ENCODE data around the gene VSTM2L.
"Not testable (repeated sequence)": the region's sequence is repeated elsewhere in the genome, so short reads cannot be mapped to it uniquely, and the experiment has no call there.

VSTM2L gene

DNA sequence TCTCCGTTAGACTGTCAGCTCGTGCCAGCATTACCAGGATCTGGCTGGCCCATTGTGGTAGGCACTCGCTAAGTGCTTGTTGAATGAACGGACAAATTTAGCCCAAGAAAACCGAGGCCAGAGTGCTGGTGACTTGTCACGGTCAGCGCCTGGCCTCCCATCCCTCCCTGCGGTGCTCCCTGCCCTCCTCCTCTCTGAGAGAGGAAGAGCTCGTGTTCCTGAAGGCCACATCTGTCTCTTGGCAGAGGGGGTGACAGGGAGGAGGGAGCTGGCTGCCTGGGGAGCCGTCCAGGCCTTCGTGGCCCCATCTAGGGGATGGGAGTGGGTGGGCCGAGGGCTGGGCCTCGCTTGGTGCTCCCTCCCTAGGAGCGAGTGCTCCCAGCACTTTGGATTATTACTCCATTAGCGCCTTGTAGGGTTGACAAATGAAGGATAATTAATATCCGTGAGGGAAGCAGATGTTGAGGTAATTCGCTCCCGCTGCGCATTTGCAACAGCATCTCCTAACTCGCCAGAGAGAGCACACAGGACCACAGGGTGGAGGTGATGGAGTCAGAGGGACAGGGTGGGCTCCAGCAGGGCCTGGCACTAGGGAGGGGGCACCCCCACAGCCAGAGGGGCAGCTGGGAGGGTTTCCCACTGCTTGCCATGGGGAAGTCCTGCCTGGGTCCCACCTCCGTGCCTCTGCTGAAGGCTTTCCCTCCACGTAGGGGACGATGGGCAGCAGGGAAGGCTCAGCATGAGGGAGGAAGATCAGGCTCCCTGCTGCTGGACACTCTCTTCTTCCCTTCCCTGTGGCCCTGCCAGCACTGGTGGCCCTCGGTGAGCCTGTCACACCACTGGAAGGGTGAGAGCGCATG is 37.0 kb downstream of the VSTM2L start:
- DNase-seq: no peak

DNA sequence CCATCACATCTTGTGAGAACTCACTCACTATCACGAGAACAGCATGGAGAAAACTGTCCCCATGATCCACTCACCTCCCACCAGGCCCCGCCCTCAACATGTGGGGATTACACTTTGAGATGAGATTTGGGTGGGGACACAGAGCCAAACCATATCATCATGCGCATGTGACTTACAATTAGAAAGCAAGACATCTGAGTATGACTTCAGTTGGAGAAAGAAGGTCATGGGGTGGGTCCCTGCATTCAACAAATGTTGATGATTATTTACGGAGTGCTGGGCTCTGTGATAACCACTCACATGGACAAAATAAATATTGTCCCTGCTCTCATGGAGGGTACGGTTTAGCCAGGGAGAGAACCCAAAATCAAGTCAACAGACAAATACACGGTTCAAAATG is 37.9 kb downstream of the VSTM2L start:
- no peak for DNase-seq

DNA sequence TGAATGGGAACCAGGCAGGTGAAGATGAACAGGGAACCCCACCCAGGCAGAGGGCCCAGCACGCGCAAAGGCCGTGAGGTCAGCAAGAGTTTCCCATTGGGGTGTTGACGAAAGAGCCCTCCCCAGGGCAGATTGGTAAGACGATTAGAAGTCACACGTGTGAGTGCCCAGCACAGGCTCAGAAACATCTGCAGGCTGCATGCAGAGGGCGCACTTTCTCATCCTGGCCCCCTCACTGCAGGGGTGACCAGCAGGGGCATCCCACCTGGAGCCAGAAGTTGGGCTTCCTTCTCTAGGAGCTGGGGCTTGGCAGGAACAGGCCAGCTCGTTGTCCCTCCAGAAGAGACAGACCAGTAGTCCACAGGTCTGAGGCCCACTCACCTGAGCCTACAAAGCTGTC is 38.4 kb downstream of the VSTM2L start:
- peak; percentile 40 for DNase-seq

DNA sequence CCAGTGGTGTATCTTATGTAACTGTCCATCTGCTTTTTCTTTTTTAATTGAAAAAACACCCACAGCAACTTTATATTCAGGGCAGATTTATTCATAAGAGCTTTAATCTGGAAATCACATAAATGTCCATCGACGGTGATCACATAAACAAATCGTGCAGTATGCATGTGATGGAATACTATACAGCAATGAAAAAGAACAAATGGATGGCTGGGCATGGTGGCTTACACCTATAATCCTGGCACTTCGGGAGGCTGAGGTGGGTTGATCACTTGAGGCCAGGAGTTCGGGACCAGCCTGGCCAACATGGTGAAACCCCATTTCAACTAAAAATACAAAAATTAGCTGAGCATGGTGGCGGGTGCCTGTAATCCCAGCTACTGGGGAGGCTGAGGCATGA is 39.1 kb downstream of the VSTM2L start:
- DNase-seq: no peak

DNA sequence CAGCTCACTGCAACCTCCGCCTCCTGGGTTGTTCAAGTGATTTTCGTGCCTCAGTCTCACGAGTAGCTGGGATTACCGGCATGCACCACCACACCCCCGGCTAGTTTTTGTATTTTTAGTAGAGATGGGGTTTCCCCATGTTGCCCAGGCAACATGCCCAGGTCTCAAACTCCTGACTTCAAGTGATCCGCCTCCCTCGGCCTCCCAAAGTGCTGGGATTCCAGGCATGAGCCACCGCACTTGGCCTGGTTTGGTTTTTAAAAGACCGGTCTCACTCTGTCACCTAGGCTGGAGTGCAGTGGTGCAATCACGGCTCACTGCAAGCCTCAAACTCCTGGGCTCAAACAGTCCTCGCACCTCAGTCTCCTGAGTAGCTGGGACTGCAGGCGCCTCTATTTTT is 40.1 kb downstream of the VSTM2L start:
- no peak for DNase-seq

DNA sequence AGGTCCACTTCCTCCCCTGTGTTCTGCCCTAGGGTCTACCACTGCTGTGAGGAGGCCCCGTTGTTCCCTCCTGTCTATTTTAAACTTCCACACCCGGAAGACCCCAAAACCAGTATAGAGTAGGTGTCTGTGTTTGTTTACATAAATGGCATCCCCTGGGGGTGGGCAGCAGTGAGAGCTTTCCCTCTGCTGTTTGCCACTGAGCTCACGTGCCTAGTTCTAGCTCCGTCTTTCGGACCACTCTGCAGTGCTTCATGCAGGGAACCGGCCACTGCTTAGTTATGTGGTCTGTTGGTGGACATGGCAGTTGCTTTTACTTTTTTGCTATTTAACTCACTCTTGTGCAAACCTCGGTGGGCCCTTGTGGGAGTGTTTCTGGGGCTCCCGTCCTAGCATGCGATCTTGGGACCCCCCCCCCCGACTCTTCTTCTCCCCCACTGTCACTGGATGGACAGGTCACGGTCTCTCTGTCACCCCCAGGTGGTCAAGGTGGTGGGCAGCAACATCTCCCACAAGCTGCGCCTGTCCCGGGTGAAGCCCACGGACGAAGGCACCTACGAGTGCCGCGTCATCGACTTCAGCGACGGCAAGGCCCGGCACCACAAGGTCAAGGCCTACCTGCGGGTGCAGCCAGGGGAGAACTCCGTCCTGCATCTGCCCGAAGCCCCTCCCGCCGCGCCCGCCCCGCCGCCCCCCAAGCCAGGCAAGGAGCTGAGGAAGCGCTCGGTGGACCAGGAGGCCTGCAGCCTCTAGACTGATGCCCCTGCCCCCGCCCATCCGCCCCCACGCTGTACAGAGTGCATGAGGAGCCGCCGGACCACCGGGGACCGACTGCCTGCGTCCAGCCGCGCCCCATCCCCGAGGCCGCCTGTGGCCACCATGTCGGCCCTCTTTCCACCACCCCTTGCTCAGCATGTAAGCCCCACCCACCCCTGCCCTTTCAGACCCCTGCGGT is 40.9 kb downstream of the VSTM2L start:
- no peak for DNase-seq

DNA sequence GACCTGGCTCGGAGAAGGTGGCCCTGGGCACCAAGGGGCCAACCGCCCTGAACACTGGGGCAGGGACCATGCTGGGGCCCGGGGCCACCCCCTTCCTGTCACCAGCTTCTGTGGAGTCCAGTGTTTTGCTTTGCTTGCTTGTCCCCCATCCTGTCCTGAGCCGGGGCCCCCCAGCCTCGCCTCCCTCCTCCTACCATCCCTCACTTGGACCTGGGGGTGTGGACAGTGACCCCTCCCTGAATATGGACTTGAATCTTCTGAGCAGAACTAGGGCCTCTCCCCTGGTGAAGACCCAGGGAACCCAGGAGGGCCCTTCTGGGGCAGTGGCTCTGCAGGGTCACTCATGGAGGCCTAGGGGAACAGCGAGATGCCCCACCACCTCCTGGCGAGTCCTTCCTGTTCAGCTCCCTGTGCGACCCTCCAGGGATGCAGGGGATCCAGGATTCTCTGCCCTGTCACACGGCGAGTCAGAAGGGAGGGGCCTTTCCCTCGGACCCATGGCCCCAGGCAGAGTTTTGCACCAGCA is 41.6 kb downstream of the VSTM2L start:
- no peak for DNase-seq

DNA sequence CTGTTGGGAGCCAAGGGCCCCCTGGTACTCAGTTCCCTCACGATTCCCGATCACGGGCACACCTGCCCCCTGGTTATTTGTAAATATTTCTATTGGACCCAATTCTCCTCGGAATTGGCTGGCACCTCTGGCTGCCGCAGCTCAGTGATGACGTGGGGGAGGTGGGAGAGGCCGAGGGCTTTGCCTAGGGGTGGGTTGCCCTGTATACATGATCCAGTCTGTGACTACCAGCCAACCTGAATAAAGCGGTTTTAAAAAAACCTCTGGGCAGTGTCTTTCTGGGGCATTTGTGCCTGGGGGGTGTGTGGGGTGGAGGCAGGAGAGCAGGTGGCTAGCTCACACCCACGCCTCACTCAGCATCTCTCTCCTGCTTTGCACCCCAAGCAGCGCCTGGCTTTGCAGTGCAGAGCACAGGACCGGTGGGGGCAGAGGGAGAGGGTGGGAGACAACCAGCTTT is 42.2 kb downstream of the VSTM2L start:
- no peak for DNase-seq

DNA sequence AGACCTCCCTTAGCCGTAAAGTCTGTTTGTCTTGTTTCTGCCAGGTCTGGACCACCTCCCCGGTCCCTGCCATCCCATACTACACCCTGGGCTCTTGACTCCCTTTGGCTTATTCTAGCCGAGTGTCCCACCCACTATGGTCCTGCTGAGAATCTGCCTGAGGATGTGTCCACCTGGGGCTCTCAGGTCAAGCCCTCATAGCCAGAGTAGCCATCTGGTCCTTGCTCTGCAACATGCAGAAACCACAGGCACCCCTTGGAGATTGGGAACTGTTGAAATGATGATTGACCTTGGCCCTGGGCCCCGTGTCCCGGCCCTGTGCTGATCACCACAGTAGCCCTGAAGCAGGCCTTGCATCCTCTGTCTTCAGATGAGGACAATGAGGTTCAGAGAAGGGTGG is 44.0 kb downstream of the VSTM2L start:
- no peak for DNase-seq

DNA sequence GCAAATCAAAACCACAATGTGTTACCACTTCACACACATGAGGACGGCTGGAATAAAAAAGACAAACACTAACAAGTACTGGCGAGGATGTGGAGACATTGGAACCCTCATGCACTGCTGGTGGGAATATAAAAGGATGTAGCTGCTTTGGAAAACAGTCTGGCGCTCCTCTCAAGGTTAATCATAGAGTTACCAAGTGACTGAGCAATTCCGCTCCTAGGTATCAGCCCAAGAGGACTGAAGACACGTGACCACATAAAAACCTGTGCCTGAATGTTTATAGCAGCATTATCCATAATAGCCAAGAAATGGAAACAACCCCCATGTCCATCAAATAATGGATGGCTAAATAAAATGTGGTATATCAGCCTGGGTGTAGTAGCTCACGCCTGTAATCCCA is 45.0 kb downstream of the VSTM2L start:
- DNase-seq: no peak

DNA sequence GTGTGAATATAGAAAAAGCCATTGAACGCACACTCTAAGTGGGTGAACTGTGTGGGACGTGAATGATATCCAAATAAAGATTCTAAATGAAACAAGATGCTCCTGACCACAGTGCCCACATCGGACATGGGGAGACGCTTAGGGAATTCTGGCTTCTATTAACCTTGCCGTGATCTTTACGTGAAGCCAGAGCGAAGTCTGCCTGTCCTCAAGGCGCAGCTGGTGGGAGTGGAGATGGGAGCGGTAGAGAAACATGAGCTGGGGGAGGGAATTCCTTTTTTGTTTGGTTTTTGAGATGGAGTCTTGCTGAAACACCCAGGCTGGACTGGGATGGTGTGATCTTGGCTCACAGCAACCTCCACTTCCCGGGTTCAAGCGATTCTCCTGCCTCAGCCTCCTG is 46.0 kb downstream of the VSTM2L start:
- no peak for DNase-seq

DNA sequence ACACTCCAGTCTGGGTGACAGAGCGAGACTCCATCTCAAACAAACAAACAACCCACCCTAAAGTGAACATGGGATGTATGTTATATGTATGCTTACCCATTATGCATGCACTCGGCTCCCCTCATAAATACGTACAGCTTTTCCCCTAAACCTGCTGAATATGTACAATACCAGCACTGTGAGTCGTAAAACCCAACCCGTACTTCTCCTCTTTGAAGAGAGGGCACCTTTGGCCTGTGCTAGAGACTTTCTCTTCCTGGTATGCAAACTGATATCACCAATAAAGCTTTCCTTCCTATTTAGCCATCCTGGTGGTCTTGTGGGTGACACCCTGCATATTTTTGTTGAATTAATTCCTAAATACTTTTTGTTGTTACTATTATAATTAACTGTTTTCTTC is 51.3 kb downstream of the VSTM2L start:
- no peak for DNase-seq

DNA sequence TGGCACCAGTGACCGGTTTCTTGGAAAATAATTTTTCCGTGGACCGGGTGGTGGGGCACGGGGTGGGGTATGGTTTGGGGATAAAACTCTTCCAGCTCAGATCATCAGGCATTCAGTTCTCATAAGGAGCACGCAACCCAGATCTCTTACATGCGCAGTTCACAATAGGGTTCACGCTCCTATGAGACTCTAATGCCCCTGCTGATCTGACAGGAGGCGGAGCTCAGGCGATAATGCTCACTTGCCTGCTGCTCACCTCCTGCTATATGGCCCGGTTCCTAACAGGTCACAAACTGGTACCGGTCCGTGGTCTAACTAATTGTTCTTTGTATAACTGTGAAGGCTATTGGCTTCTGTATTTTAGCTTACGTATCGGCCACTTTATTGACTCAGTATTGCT is 51.7 kb downstream of the VSTM2L start:
- DNase-seq: no peak

DNA sequence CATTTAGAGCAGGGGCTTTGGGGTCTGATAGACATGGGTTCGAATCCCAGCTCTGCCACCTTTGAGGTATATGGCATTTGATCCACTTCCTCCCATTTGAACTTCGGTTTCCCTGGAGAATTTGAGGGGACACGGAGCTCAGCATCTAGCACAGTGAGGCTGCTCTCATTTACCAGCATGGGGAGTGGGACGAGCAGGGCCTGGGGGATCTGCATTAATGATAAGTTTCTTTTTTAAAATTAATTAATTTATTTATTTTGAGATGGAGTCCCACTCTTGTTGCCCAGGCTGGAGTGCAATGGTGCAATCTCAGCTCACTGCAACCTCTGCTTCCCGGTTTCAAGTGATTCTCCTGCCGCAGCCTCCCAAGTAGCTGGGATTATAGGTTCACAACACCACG is 52.6 kb downstream of the VSTM2L start:
- DNase-seq: no peak

DNA sequence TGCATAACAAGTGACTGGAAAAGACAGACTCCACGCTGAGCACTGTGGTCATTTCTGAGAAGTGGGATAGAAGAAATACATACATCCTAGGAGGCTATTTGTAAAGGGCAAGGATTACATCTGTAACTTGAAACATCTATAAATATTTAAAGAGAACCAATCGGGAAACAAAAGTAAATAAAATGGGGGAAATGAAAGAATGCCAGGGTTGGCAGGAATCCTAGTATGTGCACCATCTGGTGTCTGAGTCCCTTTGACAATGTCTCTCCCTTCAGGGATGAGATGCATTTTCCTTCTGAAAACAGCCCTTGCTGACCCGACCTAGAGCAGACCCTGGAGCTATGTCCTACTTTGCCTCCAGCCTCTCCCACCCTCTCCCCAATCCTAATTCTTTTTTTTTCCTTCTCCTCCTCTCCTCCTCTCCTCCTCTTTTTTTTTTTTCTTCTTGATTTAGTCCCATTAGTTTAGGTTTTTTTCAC is 53.2 kb downstream of the VSTM2L start:
- DNase-seq: no peak

DNA sequence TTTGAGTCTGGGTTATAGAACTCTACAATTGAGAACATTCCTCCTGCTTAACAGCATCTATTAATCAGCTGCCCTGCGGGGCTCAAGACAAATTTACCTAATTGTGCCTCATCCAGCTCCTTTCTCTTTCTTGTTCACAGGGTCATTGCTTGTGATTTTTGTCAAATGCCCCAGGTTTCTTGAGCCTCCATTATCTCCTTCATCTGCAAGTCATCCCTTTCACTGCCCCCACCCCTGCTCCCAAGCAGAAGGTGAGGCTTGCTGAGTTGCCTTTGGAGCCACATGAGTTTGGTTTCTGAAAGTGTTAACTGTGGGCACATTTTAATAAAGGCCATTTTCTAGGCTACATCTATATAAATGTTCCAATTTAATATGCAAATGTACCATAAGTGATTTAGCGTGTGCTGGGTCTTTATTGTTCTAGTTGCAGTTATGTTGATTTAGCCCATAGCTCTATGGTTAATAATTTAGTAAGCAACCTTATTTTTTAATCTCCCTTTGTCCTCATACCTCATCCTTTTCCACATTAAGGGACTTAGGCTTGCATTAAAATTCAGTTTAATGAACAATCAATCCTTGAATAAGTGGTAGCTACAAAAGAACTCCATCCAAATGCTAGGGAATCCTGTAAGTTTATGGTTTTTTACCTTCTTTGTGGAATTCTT is 56.1 kb downstream of the VSTM2L start:
- DNase-seq: no peak

DNA sequence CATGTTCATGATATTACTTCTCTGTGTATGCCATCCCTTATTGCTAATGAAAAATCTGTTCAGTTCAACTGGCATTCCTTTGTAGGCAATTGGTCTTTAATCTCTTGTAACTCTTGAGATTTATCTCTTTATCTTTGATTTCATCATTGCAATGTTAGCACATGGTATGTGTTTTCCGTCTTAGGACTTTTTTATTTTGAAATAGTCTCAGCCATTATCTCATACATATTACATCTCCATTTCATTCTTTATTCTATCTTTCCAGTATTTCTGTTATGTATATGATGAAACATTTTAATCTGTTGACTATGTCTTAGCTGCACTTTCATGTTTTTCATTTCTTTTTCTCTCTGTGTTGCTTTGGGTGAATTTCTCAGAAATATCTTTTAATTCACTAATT is 58.1 kb downstream of the VSTM2L start:
- no peak for DNase-seq

DNA sequence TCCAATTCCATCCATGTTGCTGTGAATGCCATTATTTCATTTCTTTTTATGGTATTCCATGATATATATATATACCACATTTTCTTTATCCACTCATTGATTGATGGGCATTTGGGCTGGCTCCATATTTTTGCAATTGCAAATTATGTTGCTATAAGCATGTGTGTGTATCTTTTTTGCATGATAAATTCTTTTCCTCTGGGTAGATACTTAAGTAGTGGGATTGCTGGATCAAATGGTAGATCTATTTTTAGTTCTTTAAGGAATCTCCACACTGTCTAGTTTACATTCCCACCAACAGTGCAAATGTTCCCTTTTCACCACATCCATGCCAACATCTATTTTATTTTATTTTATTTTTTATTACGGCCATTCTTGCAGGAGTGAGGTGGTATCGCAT is 60.6 kb downstream of the VSTM2L start:
- DNase-seq: not testable (repeated sequence)

DNA sequence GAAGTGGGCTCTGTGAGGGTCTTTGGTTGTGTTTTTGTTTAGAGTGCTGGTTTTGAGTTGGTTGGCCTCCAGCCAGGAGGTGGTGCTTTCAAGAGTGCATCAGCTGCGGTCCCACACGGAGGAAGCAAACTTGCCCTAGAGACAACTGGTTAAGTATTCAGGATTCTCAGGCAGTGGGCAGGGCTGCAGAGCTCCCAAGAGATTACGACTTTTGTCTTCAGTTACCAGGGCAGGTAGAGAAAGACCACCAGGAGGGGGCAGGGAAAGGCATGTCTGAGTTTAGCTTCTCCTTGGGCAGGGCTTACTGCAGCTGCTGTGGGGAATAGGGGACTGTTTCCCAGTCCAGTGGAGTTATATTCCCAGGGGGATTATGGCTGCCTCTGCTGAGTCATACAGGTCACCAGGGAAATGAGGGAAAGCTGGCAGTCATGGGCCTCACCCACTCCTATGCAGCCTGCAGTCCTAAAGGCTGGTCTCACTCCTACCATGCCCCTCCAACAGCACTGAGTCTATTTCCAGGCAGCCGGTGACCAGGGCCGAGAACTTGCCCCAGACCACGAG is 66.0 kb downstream of the VSTM2L start:
- no peak for DNase-seq

DNA sequence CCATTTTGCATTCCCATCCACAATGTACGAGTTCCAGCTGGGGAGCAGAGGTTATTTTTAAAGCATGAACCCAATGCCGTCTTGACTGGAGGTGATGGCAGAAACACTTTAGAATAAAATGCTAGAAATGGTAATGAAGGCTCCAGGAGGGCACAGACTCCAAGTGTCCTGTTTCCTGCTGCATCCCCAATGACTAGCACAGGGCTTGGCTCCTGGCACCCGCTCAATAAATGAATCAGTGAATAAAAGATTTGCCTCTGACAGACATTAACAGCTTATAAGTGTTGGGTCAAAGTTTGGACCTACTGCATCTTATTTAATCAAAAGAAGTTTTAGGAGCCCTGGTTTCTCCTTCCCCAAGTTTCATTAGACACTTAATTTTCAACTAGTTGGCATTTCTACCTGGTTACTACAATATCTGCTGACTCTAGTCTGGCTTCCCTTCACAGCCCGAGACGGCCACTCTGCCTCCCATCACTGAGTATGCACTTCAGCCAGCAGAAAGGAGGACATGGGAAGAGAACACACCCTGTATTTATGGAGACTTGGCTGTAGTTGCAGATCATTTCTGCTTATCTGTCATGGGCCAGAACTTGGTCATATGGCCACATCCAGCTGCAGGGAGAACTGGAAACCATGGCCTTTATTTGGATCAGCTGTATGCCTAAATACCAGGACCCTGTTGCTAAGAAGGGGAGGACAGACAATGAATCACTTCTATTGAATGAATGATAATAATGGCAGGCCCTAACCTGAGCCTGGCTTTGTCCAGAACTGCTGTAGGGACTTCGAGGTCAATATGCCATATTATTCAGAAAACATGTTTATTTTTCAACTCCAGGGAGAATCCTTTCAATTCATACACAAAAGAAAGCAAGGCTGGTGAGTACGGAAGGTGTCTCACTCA is 67.3 kb downstream of the VSTM2L start:
- no peak for DNase-seq

DNA sequence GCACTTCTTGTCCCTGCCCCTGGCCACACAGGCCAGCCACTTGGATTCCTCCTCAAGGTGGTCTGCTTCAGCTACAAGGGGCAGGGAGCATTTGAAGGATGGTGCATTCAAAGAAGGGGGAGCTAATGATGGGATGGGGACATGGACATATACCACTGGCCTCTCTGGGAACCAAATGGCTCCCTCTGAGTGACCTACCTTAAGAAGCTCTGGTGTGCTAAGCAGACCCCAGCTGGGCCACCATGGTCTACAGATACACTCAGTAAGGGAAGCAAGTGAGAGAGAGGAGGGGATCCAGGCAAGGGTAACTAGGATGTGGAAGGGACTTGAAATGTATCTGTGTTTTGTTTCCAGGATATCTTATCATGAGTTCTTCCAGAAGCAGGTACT is 67.9 kb downstream of the VSTM2L start:
- no peak for DNase-seq

Measured in RPMI8226 (cell line).